CD14-positive monocyte (primary cell): Measurements from ENCODE around the gene MACF1. TPM values are rescaled to one million over a fixed set of nuclear protein-coding genes. Genes with fewer than 3 reads are reported as not detected.
"Not testable (repeated sequence)": the region's sequence is repeated elsewhere in the genome, so short reads cannot be mapped to it uniquely, and the experiment has no call there.

Source experiments
- DNase-seq, 3 donors: peaks; one replicate each; pipeline ENCODE4 v3.0.0-alpha.2; 2011 to 2022
- H2AFZ ChIP-seq: 2 replicates; pipeline ENCODE4 v1.6.0; 2012; ENCODE audit warnings: mild to moderate bottlenecking, low read depth, low read length, inconsistent platforms; ENCODE audit not compliant: insufficient read depth, poor library complexity, severe bottlenecking
- H3K27ac ChIP-seq, 2 donors: 1 replicate in 1 of 2; 2 replicates in 1 of 2; pipeline ENCODE4 v1.5.1; 2012 to 2013; ENCODE audit warnings: low read length in 2 of 2, control low read depth in 1 of 2, inconsistent platforms in 1 of 2, low read depth in 1 of 2, mild to moderate bottlenecking in 1 of 2
- H3K27me3 ChIP-seq, 2 donors: one replicate each; pipeline versions ENCODE4 v1.6.0 to v1.6.1; 2011 to 2013; ENCODE audit warnings: low read length in 2 of 2; ENCODE audit not compliant: control insufficient read depth in 2 of 2, insufficient read depth in 2 of 2
- H3K36me3 ChIP-seq, 2 donors: replicated peaks in 1 of 2; 1 replicate in 1 of 2; 2 replicates in 1 of 2; pipeline versions ENCODE4 v1.5.1 to v1.6.1; 2012 to 2013; ENCODE audit warnings: low read length in 2 of 2, control low read depth in 1 of 2, inconsistent platforms in 1 of 2, mild to moderate bottlenecking in 1 of 2; ENCODE audit not compliant: insufficient read depth in 2 of 2, control insufficient read depth in 1 of 2
- H3K4me1 ChIP-seq, 2 donors: 1 replicate in 1 of 2; 2 replicates in 1 of 2; pipeline versions ENCODE4 v1.5.1 to v1.6.1; 2012 to 2013; ENCODE audit warnings: low read length in 2 of 2, control low read depth in 1 of 2, inconsistent platforms in 1 of 2, mild to moderate bottlenecking in 1 of 2, moderate library complexity in 1 of 2; ENCODE audit not compliant: insufficient read depth in 2 of 2, control insufficient read depth in 1 of 2
- H3K4me2 ChIP-seq: replicated peaks from 2 replicates; pipeline ENCODE3; 2012; ENCODE audit warnings: low read length, moderate library complexity, mild to moderate bottlenecking; ENCODE audit not compliant: poor library complexity, severe bottlenecking; ENCODE audit errors: extremely low read depth
- H3K4me3 ChIP-seq, 3 experiments: fragments of 200-600 bp in 1 of 3; sonication (generic) in 1 of 3; replicated peaks in 1 of 3; 1 replicate in 2 of 3; 2 replicates in 1 of 3; pipeline ENCODE4 v1.5.1; 2011 to 2013; ENCODE audit warnings: low read length in 3 of 3, mild to moderate bottlenecking in 3 of 3, control low read depth in 2 of 3, low read depth in 2 of 3, inconsistent platforms in 1 of 3, moderate library complexity in 1 of 3
- H3K79me2 ChIP-seq: 2 replicates; pipeline ENCODE4 v1.6.0; 2012; ENCODE audit warnings: mild to moderate bottlenecking, control low read depth, inconsistent platforms, low read length, moderate library complexity; ENCODE audit not compliant: insufficient read depth
- H3K9ac ChIP-seq: 2 replicates; pipeline ENCODE4 v1.6.0; 2017; ENCODE audit warnings: low read length, mild to moderate bottlenecking; ENCODE audit not compliant: insufficient read depth, poor library complexity, severe bottlenecking
- H3K9me3 ChIP-seq, 2 donors: replicated peaks in 1 of 2; 1 replicate in 1 of 2; 2 replicates in 1 of 2; pipeline versions ENCODE4 v1.5.1 to v1.6.1; 2012 to 2013; ENCODE audit warnings: low read length in 2 of 2, control low read depth in 1 of 2; ENCODE audit not compliant: control insufficient read depth in 1 of 2, insufficient read depth in 1 of 2
- H4K20me1 ChIP-seq: 2 replicates; pipeline ENCODE4 v1.6.0; 2012; ENCODE audit warnings: mild to moderate bottlenecking, low read length, control low read depth, moderate library complexity; ENCODE audit not compliant: insufficient read depth
- H3K27ac Mint-ChIP-seq, 7 donors: one replicate each; pipeline ENCODE4 v1.8.0; 2020; ENCODE audit warnings: mild to moderate bottlenecking in 7 of 7, mixed read lengths in 7 of 7, moderate library complexity in 6 of 7, inconsistent platforms in 2 of 7
- H3K27me3 Mint-ChIP-seq, 3 donors: one replicate each; pipeline ENCODE4 v1.8.0; 2021 to 2022; ENCODE audit warnings: low read depth in 3 of 3, mild to moderate bottlenecking in 3 of 3, mixed read lengths in 3 of 3, moderate library complexity in 3 of 3, inconsistent platforms in 1 of 3
- H3K36me3 Mint-ChIP-seq, 2 donors: one replicate each; pipeline ENCODE4 v1.8.0; 2020; ENCODE audit warnings: mixed read lengths in 2 of 2, inconsistent platforms in 1 of 2, mild to moderate bottlenecking in 1 of 2
- H3K4me1 Mint-ChIP-seq: one replicate; pipeline ENCODE4 v1.8.0; 2020; ENCODE audit warnings: mild to moderate bottlenecking, mixed read lengths
- H3K4me3 Mint-ChIP-seq, 2 donors: one replicate each; pipeline ENCODE4 v1.8.0; 2020; ENCODE audit warnings: mild to moderate bottlenecking in 2 of 2, mixed read lengths in 2 of 2, moderate library complexity in 1 of 2
- H3K9me3 Mint-ChIP-seq, 7 donors: one replicate each; pipeline ENCODE4 v1.8.0; 2020 to 2022; ENCODE audit warnings: mixed read lengths in 7 of 7, mild to moderate bottlenecking in 6 of 7, moderate library complexity in 6 of 7, inconsistent platforms in 2 of 7
- WGBS: methylation state at CpG from one replicate; pipeline ENCODE4 v1.1.5; 2013; ENCODE audit warnings: missing lambda C conversion rate; ENCODE audit not compliant: insufficient coverage; 5-methylcytosine and 5-hydroxymethylcytosine counted together
- intact Hi-C, 2 donors: fragments of 100-400 bp; cut with micrococcal nuclease; formaldehyde crosslinking; loops; one replicate each; pipeline versions ENCODE4 v1.15.0 to v1.15.1; 2023
- polyA plus RNA-seq, 3 donors: library from polyadenylated mRNA; depleted of rRNA in 1 of 3; unstranded in 2 of 3; stranded (reverse) in 1 of 3; fragments of 300-500 nt in 2 of 3; fragments of >200 nt in 1 of 3; fragmentation: Illumina TruSeq in 2 of 3; gene quantifications; 1 replicate in 2 of 3; 2 replicates in 1 of 3; pipeline ENCODE4 v1.2.3, GENCODE V29; 2012 to 2021
- TF ChIP-seq, protein P1 (sequence below): fragments of 200-600 bp; IDR thresholded peaks from one replicate; pipeline ENCODE4 v1.8.0; 2022; ENCODE audit warnings: antibody characterized with exemption, mild to moderate bottlenecking

Gene MACF1
- polyA plus RNA-seq, 3 donors: 3.4 to 36.8 (median 4.5) TPM

DNA sequence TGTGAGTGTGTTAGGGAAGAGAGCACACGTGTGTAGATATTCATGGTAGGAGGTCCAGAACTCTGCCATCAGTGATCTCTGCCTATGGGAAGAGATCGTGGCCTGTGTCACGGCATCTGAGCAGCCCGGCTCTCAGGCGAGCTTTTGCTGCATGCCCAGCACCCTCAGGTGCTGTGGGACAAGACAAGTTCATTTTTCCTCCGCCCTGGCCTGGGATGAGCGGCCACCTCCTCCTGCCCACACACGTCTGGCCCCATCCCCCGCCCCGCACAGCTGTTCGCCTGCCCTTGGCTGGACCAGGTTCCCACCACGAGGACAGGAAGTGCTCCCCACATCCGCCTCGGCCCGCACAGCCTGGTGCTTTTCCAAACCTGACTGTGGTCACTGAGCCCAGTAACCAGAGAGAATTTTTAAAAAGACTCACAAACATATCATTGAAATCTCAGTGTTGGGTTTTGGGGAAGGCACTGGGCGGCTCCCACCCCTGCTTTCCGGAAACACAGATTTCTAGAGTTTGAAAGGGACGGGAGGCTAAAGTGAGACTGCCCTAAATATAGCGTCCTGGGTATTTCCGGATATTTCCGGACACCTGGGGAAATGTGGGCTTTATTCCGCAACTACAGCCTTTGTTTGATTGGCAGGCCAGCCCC, 305.0 kb downstream of the MACF1 start:
- H3K79me2 ChIP-seq: no peaks in the 10 kb centered on the region
- no peaks in the 10 kb centered on the region for H3K9me3 ChIP-seq
- no peak overlapping the region for H3K4me2 ChIP-seq
- TF ChIP-seq, protein P1, sequence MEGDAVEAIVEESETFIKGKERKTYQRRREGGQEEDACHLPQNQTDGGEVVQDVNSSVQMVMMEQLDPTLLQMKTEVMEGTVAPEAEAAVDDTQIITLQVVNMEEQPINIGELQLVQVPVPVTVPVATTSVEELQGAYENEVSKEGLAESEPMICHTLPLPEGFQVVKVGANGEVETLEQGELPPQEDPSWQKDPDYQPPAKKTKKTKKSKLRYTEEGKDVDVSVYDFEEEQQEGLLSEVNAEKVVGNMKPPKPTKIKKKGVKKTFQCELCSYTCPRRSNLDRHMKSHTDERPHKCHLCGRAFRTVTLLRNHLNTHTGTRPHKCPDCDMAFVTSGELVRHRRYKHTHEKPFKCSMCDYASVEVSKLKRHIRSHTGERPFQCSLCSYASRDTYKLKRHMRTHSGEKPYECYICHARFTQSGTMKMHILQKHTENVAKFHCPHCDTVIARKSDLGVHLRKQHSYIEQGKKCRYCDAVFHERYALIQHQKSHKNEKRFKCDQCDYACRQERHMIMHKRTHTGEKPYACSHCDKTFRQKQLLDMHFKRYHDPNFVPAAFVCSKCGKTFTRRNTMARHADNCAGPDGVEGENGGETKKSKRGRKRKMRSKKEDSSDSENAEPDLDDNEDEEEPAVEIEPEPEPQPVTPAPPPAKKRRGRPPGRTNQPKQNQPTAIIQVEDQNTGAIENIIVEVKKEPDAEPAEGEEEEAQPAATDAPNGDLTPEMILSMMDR: no peak
- intact Hi-C loops: no loop called here
- Mint-ChIP-seq H3K27ac (peak overlapping the region in 1 of 7 donors; percentile 32), H3K4me1 (peaks cover 13% of the 10 kb centered on the region), H3K9me3 (no peaks in the 10 kb centered on the region), H3K27me3 (peaks cover 12 to 27% (median 18%) of the 10 kb centered on the region in 3 donors), H3K36me3 (no peaks in the 10 kb centered on the region), H3K4me3 (peak overlapping the region; percentile 47 to 81)
- no peak overlapping the region for H3K4me3 ChIP-seq
- 20% methylated on average over 12 of the region's 22 CpGs for WGBS
- no peak overlapping the region for H3K9ac ChIP-seq
- H3K36me3 ChIP-seq: no peaks in the 10 kb centered on the region
- no peak overlapping the region for H3K27ac ChIP-seq
- H4K20me1 ChIP-seq: no peaks in the 10 kb centered on the region
- peak in 1 of 3 donors; percentile 17 for DNase-seq
- no peak overlapping the region for H2AFZ ChIP-seq
- H3K27me3 ChIP-seq: peaks cover 0 to 20% of the 10 kb centered on the region in 2 donors
- H3K4me1 ChIP-seq: peaks cover 5 to 7% of the 10 kb centered on the region in 2 donors

DNA sequence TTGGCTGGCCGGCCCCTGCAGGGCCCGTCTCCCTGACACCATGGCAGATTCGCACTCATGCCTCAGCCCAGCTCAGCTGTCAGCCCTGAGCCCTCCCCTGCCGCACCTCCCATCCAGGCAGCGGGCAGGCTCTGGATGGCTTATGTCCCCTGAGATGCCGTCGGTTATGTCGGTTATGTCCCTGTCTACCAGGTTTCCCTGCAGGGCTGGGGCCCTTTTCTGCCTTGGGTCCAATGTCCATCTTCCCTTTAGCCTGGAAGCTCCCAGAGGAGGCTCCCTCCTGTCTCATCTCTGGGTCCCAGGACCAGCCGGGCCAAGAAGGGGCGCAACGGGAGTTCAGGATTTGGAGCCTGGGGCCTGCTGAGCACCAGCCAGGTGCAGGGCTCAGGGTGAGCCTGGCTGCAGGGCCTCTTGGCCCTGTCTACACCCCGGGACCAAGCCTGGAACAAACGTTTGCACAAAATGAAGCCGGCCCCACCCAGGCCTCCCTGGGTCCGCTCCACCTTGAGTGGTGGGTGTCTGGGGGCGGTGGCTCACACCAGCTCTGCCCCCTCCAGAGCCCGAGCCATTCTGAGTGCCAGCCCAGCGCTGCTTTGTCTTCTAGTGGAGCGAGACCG, 306.2 kb downstream of the MACF1 start:
- peaks cover 12 to 32% (median 18%) of the 10 kb centered on the region in 3 donors for H3K27me3 Mint-ChIP-seq
- H3K36me3 ChIP-seq, H4K20me1 ChIP-seq, H3K79me2 ChIP-seq, H3K4me2 ChIP-seq, H3K4me3 ChIP-seq, H3K36me3 Mint-ChIP-seq, H2AFZ ChIP-seq, H3K4me3 Mint-ChIP-seq, H3K4me1 ChIP-seq, H3K27ac Mint-ChIP-seq, DNase-seq, H3K9ac ChIP-seq, intact Hi-C loops, H3K9me3 ChIP-seq, H3K9me3 Mint-ChIP-seq, H3K27ac ChIP-seq: not testable (repeated sequence)
- peaks cover 0 to 20% of the 10 kb centered on the region in 2 donors for H3K27me3 ChIP-seq
- H3K4me1 Mint-ChIP-seq: peaks cover 15% of the 10 kb centered on the region
- 92% methylated on average over 11 of the region's 20 CpGs for WGBS

DNA sequence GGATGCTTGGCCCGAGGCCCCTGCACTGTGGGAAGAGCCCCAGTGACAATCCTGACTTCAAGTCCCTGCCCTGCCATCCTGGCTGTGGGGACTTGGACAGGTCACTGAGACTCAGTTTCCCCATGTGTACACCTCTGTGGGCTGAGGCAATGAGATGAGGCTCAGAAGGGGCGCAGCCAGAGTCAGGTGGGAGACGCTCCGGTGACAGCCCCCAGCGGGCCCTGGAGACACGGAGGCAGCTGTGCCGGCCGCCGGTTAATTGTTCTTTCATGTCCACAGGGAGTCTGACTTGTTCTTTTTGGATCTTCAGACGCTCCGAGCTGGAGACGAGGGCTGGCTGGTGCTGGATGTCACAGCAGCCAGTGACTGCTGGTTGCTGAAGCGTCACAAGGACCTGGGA, 307.0 kb downstream of the MACF1 start:
- intact Hi-C loops, H4K20me1 ChIP-seq, H3K36me3 ChIP-seq, H3K79me2 ChIP-seq, H3K4me2 ChIP-seq, H2AFZ ChIP-seq, H3K27ac Mint-ChIP-seq, H3K9me3 ChIP-seq, H3K4me3 ChIP-seq, H3K9me3 Mint-ChIP-seq, H3K4me3 Mint-ChIP-seq, H3K4me1 ChIP-seq, H3K27ac ChIP-seq, DNase-seq, H3K36me3 Mint-ChIP-seq, H3K9ac ChIP-seq: not testable (repeated sequence)
- H3K27me3 Mint-ChIP-seq: peaks cover 12 to 32% (median 18%) of the 10 kb centered on the region in 3 donors
- H3K4me1 Mint-ChIP-seq: peaks cover 15% of the 10 kb centered on the region
- no CpG with 5 or more reads among the region's 13 CpGs for WGBS
- H3K27me3 ChIP-seq: peaks cover 0 to 20% of the 10 kb centered on the region in 2 donors
